GM12891 (cell line): ENCODE data around the gene GTF3C4.

Source experiments
- PAX5 ChIP-seq: IDR thresholded peaks from 2 replicates; pipeline ENCODE4 v1.6.1; 2011; ENCODE audit warnings: low read length, moderate library complexity, mild to moderate bottlenecking; ENCODE audit not compliant: insufficient read depth, severe bottlenecking
- POLR2A ChIP-seq: IDR thresholded peaks from 2 replicates; pipeline ENCODE4 v1.6.1; 2011; ENCODE audit warnings: low read depth, low read length, control low read depth
- POLR2AphosphoS5 ChIP-seq: IDR thresholded peaks from 2 replicates; pipeline ENCODE4 v1.6.1; 2011; ENCODE audit warnings: low read depth, low read length, control low read depth
- SPI1 ChIP-seq: IDR thresholded peaks from 2 replicates; pipeline ENCODE4 v1.6.1; 2011; ENCODE audit warnings: low read depth, low read length, control low read depth
- TAF1 ChIP-seq: IDR thresholded peaks from 2 replicates; pipeline ENCODE4 v1.6.1; 2011; ENCODE audit warnings: low read depth, low read length, control low read depth

GRCh38 chr9:132622159-132622558 is 48.1 kb upstream of the GTF3C4 start:
- TF ChIP-seq POLR2AphosphoS5 (no peak), PAX5 (no peak), TAF1 (no peak), POLR2A (no peak), SPI1 (no peak)
